ENCODE measurements around the gene VMP1.
A peak's percentile ranks its signal among the peaks of the same experiment; 100 is the strongest.

VMP1 gene

DNA sequence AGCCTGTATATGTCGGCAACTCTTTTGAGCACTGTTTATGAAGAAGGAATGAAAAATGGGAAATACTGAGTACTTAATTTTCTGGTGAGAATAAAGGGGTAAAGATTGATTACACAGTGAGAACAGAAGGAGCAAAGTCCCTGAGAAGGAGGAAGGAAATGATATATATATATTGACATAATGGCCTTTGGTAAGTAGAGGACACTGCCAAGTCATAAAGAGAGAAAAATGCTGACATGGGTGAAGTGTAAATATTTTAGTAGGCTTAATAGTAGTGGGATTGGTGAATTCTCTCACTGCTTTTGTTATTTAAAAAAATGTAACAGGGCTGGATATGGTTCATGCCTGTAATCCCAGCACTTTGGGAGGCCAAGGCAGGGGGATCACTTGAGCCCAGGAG, 16.2 kb downstream of the VMP1 start:
- Mint-ChIP-seq H3K4me1 (ENCODE audit: low read depth) (peaks cover 14% of the 10 kb centered on the region), H3K27me3 (ENCODE audit: low read depth) (no peaks in the 10 kb centered on the region), H3K4me3 (no peak overlapping the region), H3K27ac (no peak overlapping the region), H3K36me3 (ENCODE audit: low read depth) (peaks cover 8% of the 10 kb centered on the region), H3K9me3 (no peaks in the 10 kb centered on the region)

DNA sequence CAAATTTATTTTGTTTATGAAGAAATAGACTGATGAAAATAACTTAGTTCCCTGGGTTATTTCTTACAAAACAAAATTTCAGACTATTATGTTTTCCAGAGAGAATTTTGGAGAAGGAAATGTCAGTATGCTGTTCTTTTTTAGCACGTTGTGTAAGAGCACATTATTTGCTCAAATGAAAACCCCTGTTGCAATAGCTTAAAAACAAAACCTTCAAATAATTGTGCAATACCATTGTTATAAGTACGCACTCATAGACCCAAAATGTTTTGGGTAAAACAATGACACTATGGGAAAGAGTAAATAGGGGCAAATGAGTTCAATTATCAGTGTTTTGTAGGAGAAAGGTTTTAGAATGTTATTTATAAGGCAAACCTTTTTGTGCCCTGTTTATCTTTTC, 18.2 kb downstream of the VMP1 start:
- Mint-ChIP-seq H3K4me1 (ENCODE audit: low read depth) (peaks cover 15% of the 10 kb centered on the region), H3K4me3 (no peak overlapping the region), H3K27me3 (ENCODE audit: low read depth) (no peaks in the 10 kb centered on the region), H3K27ac (no peak overlapping the region), H3K36me3 (ENCODE audit: low read depth) (peaks cover 5% of the 10 kb centered on the region), H3K9me3 (no peaks in the 10 kb centered on the region)

DNA sequence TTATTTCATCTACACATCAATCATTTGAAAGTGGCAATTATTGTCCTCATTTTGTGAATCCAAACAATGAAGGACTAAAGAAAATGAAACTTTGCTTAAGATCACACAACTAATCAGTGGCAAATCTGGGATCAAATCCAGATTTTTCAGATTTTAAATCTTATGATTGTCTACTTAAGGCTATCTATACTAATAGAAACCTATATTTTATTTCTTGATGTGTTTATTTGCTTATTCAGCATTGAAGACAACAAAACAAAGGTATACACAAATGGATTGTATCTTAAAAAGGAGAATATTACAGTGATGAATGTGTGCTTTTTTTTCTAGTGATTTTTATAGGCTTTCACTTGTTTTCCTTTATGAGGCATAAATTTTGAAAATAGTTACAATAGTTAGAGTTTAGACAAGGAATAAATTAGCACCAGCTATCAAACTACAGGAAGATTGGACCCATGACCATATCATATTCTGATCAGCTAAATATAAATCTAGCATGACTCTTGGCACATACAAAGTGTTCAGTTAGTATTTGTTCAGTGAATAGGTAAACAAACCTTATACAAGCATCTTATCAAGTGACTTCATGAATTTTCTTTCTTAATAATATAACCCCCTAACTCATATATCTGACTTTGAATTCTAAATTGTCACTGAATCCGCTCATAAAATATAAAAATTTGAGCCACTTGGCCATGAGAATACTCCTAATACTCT, 20.5 kb downstream of the VMP1 start:
- peaks cover 17% of the 10 kb centered on the region for H3K4me1 Mint-ChIP-seq (ENCODE audit: low read depth)
- peaks cover 11% of the 10 kb centered on the region for H3K36me3 Mint-ChIP-seq (ENCODE audit: low read depth)
- H3K27ac Mint-ChIP-seq: no peak overlapping the region
- no peaks in the 10 kb centered on the region for H3K27me3 Mint-ChIP-seq (ENCODE audit: low read depth)
- H3K4me3 Mint-ChIP-seq: no peak overlapping the region
- H3K9me3 Mint-ChIP-seq: no peaks in the 10 kb centered on the region

DNA sequence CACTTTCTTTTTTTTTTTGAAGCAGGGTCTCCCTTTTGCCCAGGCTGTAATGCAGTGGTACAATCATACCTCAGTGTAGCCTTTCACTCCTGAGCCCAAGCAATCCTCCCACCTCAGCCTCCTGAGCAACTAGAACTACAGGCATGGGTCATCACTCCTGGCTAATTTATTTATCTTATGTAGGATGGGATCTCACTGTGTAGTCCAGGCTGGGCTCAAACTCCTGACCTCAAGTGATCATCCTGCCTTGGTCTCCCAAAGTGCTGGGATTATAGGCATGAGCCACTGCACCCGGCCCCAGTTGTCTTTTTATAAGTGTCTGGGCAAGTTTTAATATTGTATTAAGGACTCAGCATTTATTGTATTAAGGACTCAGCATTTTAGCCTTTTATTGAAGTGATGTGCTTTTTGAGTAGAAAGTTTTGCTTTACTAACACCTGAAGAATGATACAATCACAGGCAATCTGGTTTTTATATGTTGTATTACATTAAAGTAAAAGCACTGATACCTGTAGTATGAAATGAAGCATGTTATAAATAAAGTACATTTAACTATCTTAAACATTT, 22.9 kb downstream of the VMP1 start:
- Mint-ChIP-seq H3K4me1 (ENCODE audit: low read depth) (peaks cover 13% of the 10 kb centered on the region), H3K36me3 (ENCODE audit: low read depth) (peaks cover 13% of the 10 kb centered on the region), H3K27ac (no peak overlapping the region), H3K9me3 (no peaks in the 10 kb centered on the region), H3K27me3 (ENCODE audit: low read depth) (no peaks in the 10 kb centered on the region), H3K4me3 (no peak overlapping the region)

DNA sequence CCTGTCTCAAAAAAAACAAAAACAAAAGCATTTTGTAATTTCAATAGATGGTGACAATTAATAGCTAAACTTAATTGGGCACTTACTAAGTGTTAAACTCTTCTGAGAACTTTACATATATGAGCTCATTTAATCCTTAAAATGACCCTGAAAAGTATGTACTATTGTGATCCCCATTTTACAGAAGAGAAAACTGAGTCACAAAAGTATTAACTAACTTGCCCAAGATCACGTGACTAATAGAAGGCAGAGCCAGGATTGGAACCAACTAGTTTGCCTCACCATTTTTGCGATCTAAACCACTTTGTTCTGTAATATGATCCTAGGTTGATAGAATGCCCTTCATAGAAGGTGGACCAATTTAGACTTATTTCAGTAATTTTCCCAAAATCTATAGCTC, 26.2 kb downstream of the VMP1 start:
- peaks cover 12% of the 10 kb centered on the region for H3K4me1 Mint-ChIP-seq (ENCODE audit: low read depth)
- peaks cover 21% of the 10 kb centered on the region for H3K36me3 Mint-ChIP-seq (ENCODE audit: low read depth)
- no peaks in the 10 kb centered on the region for H3K9me3 Mint-ChIP-seq
- H3K27ac Mint-ChIP-seq: no peak overlapping the region
- no peaks in the 10 kb centered on the region for H3K27me3 Mint-ChIP-seq (ENCODE audit: low read depth)
- H3K4me3 Mint-ChIP-seq: no peak overlapping the region

DNA sequence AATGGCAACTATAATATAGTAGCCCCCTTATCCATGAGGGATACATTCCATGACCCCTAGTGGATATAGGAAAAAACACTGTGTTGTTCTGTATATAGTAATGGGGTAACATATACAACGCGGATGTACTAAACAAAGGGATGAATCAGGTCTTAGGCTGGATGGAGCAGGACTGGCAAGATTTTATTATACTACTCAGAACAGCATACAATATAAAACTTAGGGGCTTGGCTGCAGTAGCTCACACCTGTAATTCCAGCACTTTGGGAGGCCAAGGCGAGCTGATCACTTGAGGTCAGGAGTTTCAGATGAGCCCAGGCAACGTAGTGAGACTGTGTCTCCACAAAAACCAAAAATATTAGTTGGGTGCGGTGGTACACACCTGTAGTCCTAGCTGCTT, 26.8 kb downstream of the VMP1 start:
- Mint-ChIP-seq H3K9me3 (no peaks in the 10 kb centered on the region), H3K27me3 (ENCODE audit: low read depth) (no peaks in the 10 kb centered on the region), H3K27ac (no peak overlapping the region), H3K4me3 (no peak overlapping the region), H3K36me3 (ENCODE audit: low read depth) (peaks cover 21% of the 10 kb centered on the region), H3K4me1 (ENCODE audit: low read depth) (peaks cover 12% of the 10 kb centered on the region)

DNA sequence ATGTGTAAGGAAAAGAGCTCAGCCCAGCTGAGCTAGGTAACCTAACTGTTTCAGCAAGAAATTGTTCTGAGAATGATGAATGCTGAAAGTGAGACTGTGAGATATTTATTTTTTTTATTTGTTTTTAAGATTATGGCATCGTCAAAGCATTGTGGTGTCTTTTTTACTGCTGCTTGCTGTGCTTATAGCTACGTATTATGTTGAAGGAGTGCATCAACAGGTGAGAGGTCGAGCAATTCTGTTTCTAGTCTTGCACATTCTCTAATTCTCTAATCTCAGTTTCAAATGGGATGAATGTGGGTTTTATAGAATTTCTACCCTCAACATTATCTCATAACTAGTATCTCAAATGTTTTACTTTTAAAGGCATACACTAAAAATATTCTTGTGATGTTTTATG, 29.9 kb downstream of the VMP1 start:
- H3K36me3 Mint-ChIP-seq (ENCODE audit: low read depth): peaks cover 22% of the 10 kb centered on the region

DNA sequence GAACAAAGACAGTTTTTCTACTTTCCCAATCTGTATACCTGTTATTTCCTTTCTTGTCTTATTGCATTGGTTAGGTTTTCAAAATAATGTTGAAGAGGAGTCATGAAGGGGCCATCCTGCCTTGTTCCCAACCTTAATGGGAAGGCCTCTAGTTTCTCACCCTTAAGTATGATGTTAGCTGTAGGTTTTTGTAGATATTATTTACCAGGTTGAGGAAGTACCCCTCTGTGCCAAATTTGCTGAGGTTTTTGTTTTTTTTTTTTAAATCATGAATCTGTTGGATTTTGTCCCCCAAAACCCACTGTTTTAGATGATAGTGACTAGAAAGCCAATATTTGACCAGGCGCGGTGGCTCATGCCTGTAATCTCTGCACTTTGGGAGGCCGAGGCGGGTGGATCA, 36.4 kb downstream of the VMP1 start:
- peaks cover 10% of the 10 kb centered on the region for H3K4me1 Mint-ChIP-seq (ENCODE audit: low read depth)
- no peaks in the 10 kb centered on the region for H3K27me3 Mint-ChIP-seq (ENCODE audit: low read depth)
- no peaks in the 10 kb centered on the region for H3K9me3 Mint-ChIP-seq
- H3K36me3 Mint-ChIP-seq (ENCODE audit: low read depth): peaks cover 21% of the 10 kb centered on the region
- H3K4me3 Mint-ChIP-seq: no peak overlapping the region
- no peak overlapping the region for H3K27ac Mint-ChIP-seq

More for the DNA sequence above, 29.9 kb downstream of the VMP1 start:
- H3K4me1 Mint-ChIP-seq (ENCODE audit: low read depth): peaks cover 4% of the 10 kb centered on the region
- H3K9me3 Mint-ChIP-seq: no peaks in the 10 kb centered on the region
- no peak overlapping the region for H3K4me3 Mint-ChIP-seq
- H3K27me3 Mint-ChIP-seq (ENCODE audit: low read depth): no peaks in the 10 kb centered on the region
- H3K27ac Mint-ChIP-seq: no peak overlapping the region

DNA sequence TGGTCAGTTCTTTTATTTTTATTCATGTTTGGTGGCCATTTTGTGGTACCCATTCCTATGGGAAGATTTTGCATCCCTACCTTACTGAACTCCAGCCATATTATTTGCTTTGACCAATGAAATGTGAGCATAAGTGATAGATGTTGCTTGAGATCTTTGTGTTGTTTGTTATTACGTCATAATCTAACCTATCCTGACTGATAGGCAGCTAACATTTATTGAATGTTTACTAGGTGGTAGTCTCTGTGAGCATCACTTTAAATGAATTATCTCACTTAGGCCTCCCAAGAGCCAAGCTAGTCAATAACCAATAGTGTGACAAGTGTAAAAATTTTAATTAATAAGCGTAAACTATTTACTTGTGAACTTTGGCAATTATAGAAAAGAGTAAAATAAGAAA, 37.6 kb downstream of the VMP1 start:
- Mint-ChIP-seq H3K27ac (no peak overlapping the region), H3K4me1 (ENCODE audit: low read depth) (peaks cover 10% of the 10 kb centered on the region), H3K36me3 (ENCODE audit: low read depth) (peaks cover 21% of the 10 kb centered on the region), H3K27me3 (ENCODE audit: low read depth) (no peaks in the 10 kb centered on the region), H3K9me3 (no peaks in the 10 kb centered on the region), H3K4me3 (no peak overlapping the region)

DNA sequence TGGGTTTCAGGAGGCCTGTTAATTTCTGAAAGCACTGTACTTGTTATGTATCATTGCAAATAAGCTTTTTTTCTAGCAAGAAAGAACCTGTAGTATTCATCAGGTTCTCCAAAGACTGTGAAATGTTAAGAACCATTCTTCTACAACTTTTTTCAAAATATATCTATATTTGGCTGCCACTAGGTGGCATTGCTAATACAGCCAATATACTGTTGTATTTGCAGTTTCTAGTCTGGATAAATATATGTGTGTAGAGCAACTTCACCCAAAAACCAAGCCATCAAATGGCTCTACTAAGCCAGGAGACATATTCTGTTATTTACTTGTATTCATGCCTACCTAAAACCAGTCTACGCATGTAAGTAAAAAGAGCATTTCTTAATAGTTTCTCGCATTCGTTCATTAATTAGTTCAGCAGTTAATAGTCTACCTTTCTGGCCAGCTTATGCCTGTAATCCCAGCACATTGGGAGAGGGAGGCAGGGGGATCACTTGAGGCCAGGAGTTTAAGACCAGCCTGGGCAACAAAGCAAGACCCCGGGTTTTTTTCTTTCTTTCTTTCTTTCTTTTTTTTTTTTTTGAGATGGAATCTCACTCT, 39.5 kb downstream of the VMP1 start:
- H3K36me3 Mint-ChIP-seq (ENCODE audit: low read depth): peaks cover 19% of the 10 kb centered on the region
- H3K27me3 Mint-ChIP-seq (ENCODE audit: low read depth): no peaks in the 10 kb centered on the region
- H3K4me3 Mint-ChIP-seq: no peak overlapping the region
- peaks cover 17% of the 10 kb centered on the region for H3K4me1 Mint-ChIP-seq (ENCODE audit: low read depth)
- peak overlapping the region; percentile 59 for H3K27ac Mint-ChIP-seq
- no peaks in the 10 kb centered on the region for H3K9me3 Mint-ChIP-seq

DNA sequence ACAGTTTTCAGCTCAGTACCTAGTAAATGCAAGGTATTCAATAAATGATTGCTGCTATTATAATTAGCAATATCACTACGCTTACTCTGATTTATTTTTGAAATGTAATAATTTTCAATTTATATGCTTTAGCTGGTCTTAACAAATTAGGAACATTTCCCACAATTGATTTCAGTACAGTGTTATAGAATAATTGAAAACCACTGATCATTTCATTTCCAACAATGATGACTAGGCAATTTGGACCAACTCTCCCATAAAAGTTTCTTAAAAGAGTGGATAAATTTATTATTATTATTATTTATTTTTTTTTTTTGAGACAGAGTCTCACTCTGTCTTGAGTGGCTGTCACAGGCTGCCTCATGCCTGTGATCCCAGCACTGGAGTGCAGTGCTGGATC, 41.1 kb downstream of the VMP1 start:
- H3K4me1 Mint-ChIP-seq (ENCODE audit: low read depth): peaks cover 29% of the 10 kb centered on the region
- H3K27ac Mint-ChIP-seq: no peak overlapping the region
- H3K9me3 Mint-ChIP-seq: no peaks in the 10 kb centered on the region
- no peaks in the 10 kb centered on the region for H3K27me3 Mint-ChIP-seq (ENCODE audit: low read depth)
- H3K4me3 Mint-ChIP-seq: no peak overlapping the region
- H3K36me3 Mint-ChIP-seq (ENCODE audit: low read depth): peaks cover 8% of the 10 kb centered on the region

DNA sequence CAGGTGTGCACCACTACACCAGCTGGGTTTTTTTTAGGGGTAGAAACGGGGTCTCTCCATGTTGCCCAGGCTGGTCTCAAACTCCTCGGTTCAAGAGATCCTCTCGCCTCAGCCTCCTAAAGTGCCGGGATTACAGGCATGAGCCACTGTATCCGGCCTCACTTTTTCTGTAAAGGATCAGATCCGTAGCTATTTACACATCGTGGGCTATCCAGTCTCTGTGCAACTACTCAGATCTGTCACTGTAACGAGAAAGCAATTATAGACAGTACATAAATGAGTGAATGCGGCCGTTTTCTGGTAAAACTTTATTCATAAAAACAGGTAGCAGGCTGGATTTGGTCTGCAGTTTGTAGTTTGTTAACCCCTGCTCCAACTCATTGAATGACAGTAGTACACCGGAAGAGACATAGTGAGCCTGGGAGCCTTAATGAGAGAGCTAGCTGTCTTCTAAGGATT, 44.5 kb downstream of the VMP1 start:
- no peaks in the 10 kb centered on the region for H3K9me3 Mint-ChIP-seq
- H3K27ac Mint-ChIP-seq: peak overlapping the region; percentile 92
- peaks cover 5% of the 10 kb centered on the region for H3K36me3 Mint-ChIP-seq (ENCODE audit: low read depth)
- peaks cover 48% of the 10 kb centered on the region for H3K4me1 Mint-ChIP-seq (ENCODE audit: low read depth)
- H3K27me3 Mint-ChIP-seq (ENCODE audit: low read depth): no peaks in the 10 kb centered on the region
- peak overlapping the region; percentile 66 for H3K4me3 Mint-ChIP-seq

DNA sequence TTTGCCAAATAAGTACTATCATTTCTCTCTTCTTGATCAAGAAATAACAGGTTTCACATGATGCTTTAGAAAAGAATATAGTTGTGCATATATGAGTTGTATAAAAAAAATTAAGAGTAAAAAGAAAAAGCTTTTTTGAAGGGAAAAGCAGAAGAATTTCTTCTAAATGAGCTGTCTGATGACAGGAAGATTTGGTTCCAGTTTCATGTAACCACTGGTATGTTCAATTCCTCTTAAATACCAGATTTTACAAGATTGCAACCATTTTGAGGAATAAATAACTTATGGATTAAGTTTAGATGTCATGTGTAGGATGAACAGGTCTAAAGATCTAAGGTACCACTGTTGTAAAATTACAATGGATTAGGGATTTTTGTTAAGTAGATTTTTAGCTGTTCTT, 45.0 kb downstream of the VMP1 start:
- Mint-ChIP-seq H3K27me3 (ENCODE audit: low read depth) (no peaks in the 10 kb centered on the region), H3K4me1 (ENCODE audit: low read depth) (peaks cover 46% of the 10 kb centered on the region), H3K4me3 (peak overlapping the region; percentile 66), H3K36me3 (ENCODE audit: low read depth) (peaks cover 4% of the 10 kb centered on the region), H3K9me3 (no peaks in the 10 kb centered on the region), H3K27ac (peak overlapping the region; percentile 92)

DNA sequence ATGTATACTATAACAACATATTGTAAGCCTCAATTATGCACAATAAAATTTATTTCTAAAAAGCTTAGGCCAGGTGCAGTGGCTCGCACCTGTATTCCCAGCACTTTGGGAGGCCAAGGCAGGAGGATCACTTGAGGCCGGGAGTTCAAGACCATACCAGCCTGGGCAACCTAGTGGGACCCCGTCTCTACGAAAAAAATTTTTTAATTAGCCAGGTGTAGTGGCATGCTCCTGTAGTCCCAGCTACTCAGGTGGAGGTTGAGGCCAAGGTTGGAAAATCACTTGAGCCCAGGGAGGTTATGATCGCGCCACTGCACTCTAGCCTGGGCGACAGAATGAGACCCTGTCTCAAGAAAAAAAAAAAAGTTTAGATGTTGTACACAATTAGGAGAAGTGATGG, 45.5 kb downstream of the VMP1 start:
- peak overlapping the region; percentile 82 for H3K27ac Mint-ChIP-seq
- peaks cover 7% of the 10 kb centered on the region for H3K36me3 Mint-ChIP-seq (ENCODE audit: low read depth)
- H3K4me3 Mint-ChIP-seq: peak overlapping the region; percentile 54
- peaks cover 50% of the 10 kb centered on the region for H3K4me1 Mint-ChIP-seq (ENCODE audit: low read depth)
- no peaks in the 10 kb centered on the region for H3K27me3 Mint-ChIP-seq (ENCODE audit: low read depth)
- H3K9me3 Mint-ChIP-seq: no peaks in the 10 kb centered on the region
